Caco-2 (cell line): ENCODE results near the gene PYCR2. TPM values are rescaled to one million over a fixed set of nuclear protein-coding genes. Genes with fewer than 3 reads are reported as not detected.

Experiments used
- BruUV-seq: library from RNA; stranded (reverse); fragments of 400-500 nt; replicated peaks from 2 replicates; lab custom pipeline; 2021; lab: Mats Ljungman, UMichigan
- CTCF ChIA-PET: fragments of 300-600 bp; sonication (Branson Sonifier 250); formaldehyde crosslinking; loops from one replicate; lab custom pipeline; 2022; ENCODE audit warnings: antibody characterized with exemption; lab: Charles Lee
- POLR2A ChIA-PET: fragments of 300-600 bp; sonication (Branson Sonifier 250); formaldehyde crosslinking; loops from one replicate; lab custom pipeline; 2022; ENCODE audit warnings: antibody characterized with exemption; lab: Charles Lee
- DNase-seq, 2 experiments: peaks; one replicate each; pipeline versions ENCODE4 v3.0.0 to v3.0.0-alpha.2; 2020 to 2022
- H3K27me3 ChIP-seq: replicated peaks from 2 replicates; pipeline ENCODE4 v1.6.0; 2011; ENCODE audit warnings: low read length; ENCODE audit not compliant: control insufficient read depth, insufficient read depth
- H3K36me3 ChIP-seq: 2 replicates; pipeline ENCODE4 v1.5.1; 2011; ENCODE audit warnings: low read length; ENCODE audit not compliant: control insufficient read depth, insufficient read depth
- H3K4me1 ChIP-seq: fragments of 250-450 bp; sonication (Bioruptor Pico); 2 replicates; pipeline ENCODE4 v1.5.1; 2020; ENCODE audit warnings: mild to moderate bottlenecking
- H3K4me3 ChIP-seq: 2 replicates; pipeline ENCODE4 v1.5.1; 2011; ENCODE audit warnings: low read depth, mild to moderate bottlenecking, control low read depth, low read length
- H3K9me3 ChIP-seq: fragments of 250-450 bp; sonication (Bioruptor Pico); 2 replicates; pipeline ENCODE4 v1.5.1; 2020; ENCODE audit warnings: mild to moderate bottlenecking, moderate library complexity
- H3K27ac Mint-ChIP-seq: one replicate; pipeline ENCODE4 v1.8.0; 2022; ENCODE audit warnings: mixed read lengths; ENCODE audit not compliant: unreplicated experiment
- H3K27me3 Mint-ChIP-seq: one replicate; pipeline ENCODE4 v1.8.0; 2022; ENCODE audit warnings: mixed read lengths; ENCODE audit not compliant: insufficient read depth, unreplicated experiment
- H3K36me3 Mint-ChIP-seq: one replicate; pipeline ENCODE4 v1.8.0; 2022; ENCODE audit warnings: mild to moderate bottlenecking, mixed read lengths; ENCODE audit not compliant: insufficient read depth, unreplicated experiment
- H3K4me1 Mint-ChIP-seq: one replicate; pipeline ENCODE4 v1.8.0; 2022; ENCODE audit warnings: low read depth, mixed read lengths; ENCODE audit not compliant: unreplicated experiment
- H3K4me3 Mint-ChIP-seq: one replicate; pipeline ENCODE4 v1.8.0; 2022; ENCODE audit warnings: mild to moderate bottlenecking, moderate library complexity, mixed read lengths; ENCODE audit not compliant: unreplicated experiment
- H3K9me3 Mint-ChIP-seq: one replicate; pipeline ENCODE4 v1.8.0; 2022; ENCODE audit warnings: mixed read lengths; ENCODE audit not compliant: unreplicated experiment
- CTCF ChIP-seq, 2 experiments: fragments of 200-600 bp in 1 of 2; IDR thresholded peaks; 1 replicate in 1 of 2; 2 replicates in 1 of 2; pipeline versions ENCODE4 v1.5.1 to v1.8.0; 2011 to 2022; ENCODE audit warnings: antibody characterized with exemption in 1 of 2, control low read depth in 1 of 2, inconsistent platforms in 1 of 2, low read depth in 1 of 2, low read length in 1 of 2, mild to moderate bottlenecking in 1 of 2, moderate library complexity in 1 of 2; ENCODE audit not compliant: insufficient read depth in 1 of 2, severe bottlenecking in 1 of 2, unreplicated experiment in 1 of 2
- intact Hi-C: fragments of 100-400 bp; cut with micrococcal nuclease; formaldehyde crosslinking; loops from one replicate; pipeline ENCODE4 v1.10.0; 2022; ENCODE audit not compliant: unreplicated experiment
- total RNA-seq: library from RNA; stranded (reverse); gene quantifications from 2 replicates; pipeline ENCODE4 v1.2.3, GENCODE V29; 2022

PYCR2 gene
- total RNA-seq, 1 experiment from 2014 or later: 73.7 TPM

GRCh38 chr1:225946082-225946620 is 22.1 kb upstream of the PYCR2 start:
- H3K4me3 Mint-ChIP-seq: no peak overlapping the region
- intact Hi-C loops: no loop called here
- no peaks in the 10 kb centered on the region for H3K36me3 Mint-ChIP-seq
- H3K27ac Mint-ChIP-seq: no peak overlapping the region
- CTCF ChIA-PET: no interaction called here
- no peaks in the 10 kb centered on the region for H3K36me3 ChIP-seq
- POLR2A ChIA-PET: no interaction called here
- H3K27me3 ChIP-seq: no peaks in the 10 kb centered on the region
- no peak for TF ChIP-seq CTCF (IDR thresholded peaks at IDR 0.05; ENCODE audit: insufficient read depth in 1 of 2, low read depth in 1 of 2, low read length in 1 of 2, severe bottlenecking in 1 of 2, unreplicated experiment in 1 of 2)
- no peaks in the 10 kb centered on the region for H3K27me3 Mint-ChIP-seq
- H3K4me3 ChIP-seq: no peak overlapping the region
- no peaks in the 10 kb centered on the region for H3K4me1 ChIP-seq
- no peaks in the 10 kb centered on the region for H3K9me3 Mint-ChIP-seq
- no peaks in the 10 kb centered on the region for H3K9me3 ChIP-seq
- BruUV-seq: no TSS peak
- no peak for DNase-seq
- H3K4me1 Mint-ChIP-seq: peaks cover 7% of the 10 kb centered on the region

- ChIA-PET POLR2A (no interaction called here), CTCF (no interaction called here)
- Histone ChIP-seq H3K4me3 (no peak overlapping the region), H3K36me3 (no peaks in the 10 kb centered on the region), H3K9me3 (no peaks in the 10 kb centered on the region), H3K27me3 (no peaks in the 10 kb centered on the region), H3K4me1 (no peaks in the 10 kb centered on the region)
- H3K27ac Mint-ChIP-seq: no peak overlapping the region
- no peaks in the 10 kb centered on the region for H3K9me3 Mint-ChIP-seq
- H3K27me3 Mint-ChIP-seq: no peaks in the 10 kb centered on the region
- H3K4me3 Mint-ChIP-seq: no peak overlapping the region
- no TSS peak for BruUV-seq
- H3K36me3 Mint-ChIP-seq: no peaks in the 10 kb centered on the region
- H3K4me1 Mint-ChIP-seq: peaks cover 7% of the 10 kb centered on the region
- DNase-seq: no peak
- no peak for TF ChIP-seq CTCF (IDR thresholded peaks at IDR 0.05; ENCODE audit: insufficient read depth in 1 of 2, low read depth in 1 of 2, low read length in 1 of 2, severe bottlenecking in 1 of 2, unreplicated experiment in 1 of 2)
- intact Hi-C loops: no loop called here
These were observed 21.5 kb upstream of the PYCR2 start for GRCh38 chr1:225945564-225945963.

GRCh38 chr1:225944951-225945350 is 20.9 kb upstream of the PYCR2 start:
- no peak overlapping the region for H3K27ac Mint-ChIP-seq
- DNase-seq: no peak
- no peaks in the 10 kb centered on the region for H3K9me3 Mint-ChIP-seq
- no peak overlapping the region for H3K4me3 ChIP-seq
- intact Hi-C loops: no loop called here
- TF ChIP-seq CTCF (IDR thresholded peaks at IDR 0.05; ENCODE audit: insufficient read depth in 1 of 2, low read depth in 1 of 2, low read length in 1 of 2, severe bottlenecking in 1 of 2, unreplicated experiment in 1 of 2): no peak
- H3K4me1 Mint-ChIP-seq: peaks cover 7% of the 10 kb centered on the region
- no TSS peak for BruUV-seq
- ChIA-PET CTCF (no interaction called here), POLR2A (no interaction called here)
- H3K27me3 ChIP-seq: no peaks in the 10 kb centered on the region
- no peaks in the 10 kb centered on the region for H3K9me3 ChIP-seq
- H3K36me3 ChIP-seq: no peaks in the 10 kb centered on the region
- H3K4me3 Mint-ChIP-seq: no peak overlapping the region
- H3K4me1 ChIP-seq: no peaks in the 10 kb centered on the region
- H3K36me3 Mint-ChIP-seq: no peaks in the 10 kb centered on the region
- H3K27me3 Mint-ChIP-seq: no peaks in the 10 kb centered on the region
